ENCODE data around the gene TALDO1.

TALDO1 gene

DNA sequence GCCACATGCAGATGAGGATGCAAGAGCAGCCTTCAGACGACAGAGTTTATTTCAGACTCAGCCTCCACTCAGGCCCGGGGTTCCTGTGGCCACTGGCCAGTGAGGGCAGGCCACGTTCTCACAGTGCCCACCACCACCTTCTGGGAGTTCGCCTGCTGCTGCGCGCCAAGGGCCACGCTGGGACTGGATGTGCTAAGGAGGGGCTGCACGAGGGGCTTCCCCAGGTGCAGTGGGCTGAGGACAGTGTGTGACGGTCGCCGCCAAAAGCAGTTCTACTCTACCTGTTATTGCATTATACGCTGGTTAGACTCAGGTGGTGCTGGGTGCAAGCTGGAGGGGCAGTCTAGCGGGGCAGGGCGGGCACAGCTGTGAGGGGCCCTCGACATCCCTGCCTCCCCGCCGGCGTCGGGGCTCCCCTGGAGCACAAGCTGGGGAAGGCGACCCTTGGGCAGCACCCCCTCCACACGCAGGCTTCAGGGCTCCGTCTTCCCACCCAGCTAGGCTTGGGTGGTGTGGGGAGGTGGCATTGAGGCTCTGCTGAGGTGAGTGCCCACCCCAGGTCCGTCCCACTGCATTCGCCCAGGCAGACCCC lies 39.9 kb downstream of the TALDO1 start:
- no peak for DNase-seq (ENCODE audit: low spot score)

DNA sequence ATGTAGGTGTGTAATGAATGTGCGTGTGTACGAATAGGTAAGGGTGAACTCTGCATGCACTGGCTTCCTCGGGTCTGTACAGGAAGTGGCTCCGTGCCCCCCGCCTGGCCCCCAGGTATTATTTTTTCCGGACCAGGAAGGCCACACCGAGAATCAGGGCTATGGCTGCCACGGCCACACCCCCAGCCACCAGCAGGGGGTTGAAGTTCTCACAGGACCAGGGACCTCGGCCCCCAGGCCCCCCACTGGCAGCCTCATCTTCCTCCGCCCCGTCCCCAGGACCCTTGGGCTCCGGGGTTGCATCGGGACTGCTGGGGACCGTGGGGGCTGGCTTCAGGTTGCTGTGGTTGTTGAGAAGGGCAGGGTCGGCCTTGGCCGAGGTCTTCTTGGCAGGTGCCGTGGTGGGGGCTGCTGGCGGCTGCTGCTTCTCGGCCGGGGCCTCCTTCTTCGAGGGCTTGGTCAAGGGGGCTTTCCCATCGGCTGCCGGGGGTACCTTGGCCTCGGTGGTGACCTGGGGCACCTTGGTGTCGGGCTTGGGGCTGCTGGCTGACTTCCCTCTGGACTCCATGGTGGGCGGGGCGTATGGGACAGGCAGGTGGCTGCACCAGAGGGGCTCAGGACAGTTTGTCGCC lies 40.9 kb downstream of the TALDO1 start:
- no peak for DNase-seq (ENCODE audit: low spot score)

DNA sequence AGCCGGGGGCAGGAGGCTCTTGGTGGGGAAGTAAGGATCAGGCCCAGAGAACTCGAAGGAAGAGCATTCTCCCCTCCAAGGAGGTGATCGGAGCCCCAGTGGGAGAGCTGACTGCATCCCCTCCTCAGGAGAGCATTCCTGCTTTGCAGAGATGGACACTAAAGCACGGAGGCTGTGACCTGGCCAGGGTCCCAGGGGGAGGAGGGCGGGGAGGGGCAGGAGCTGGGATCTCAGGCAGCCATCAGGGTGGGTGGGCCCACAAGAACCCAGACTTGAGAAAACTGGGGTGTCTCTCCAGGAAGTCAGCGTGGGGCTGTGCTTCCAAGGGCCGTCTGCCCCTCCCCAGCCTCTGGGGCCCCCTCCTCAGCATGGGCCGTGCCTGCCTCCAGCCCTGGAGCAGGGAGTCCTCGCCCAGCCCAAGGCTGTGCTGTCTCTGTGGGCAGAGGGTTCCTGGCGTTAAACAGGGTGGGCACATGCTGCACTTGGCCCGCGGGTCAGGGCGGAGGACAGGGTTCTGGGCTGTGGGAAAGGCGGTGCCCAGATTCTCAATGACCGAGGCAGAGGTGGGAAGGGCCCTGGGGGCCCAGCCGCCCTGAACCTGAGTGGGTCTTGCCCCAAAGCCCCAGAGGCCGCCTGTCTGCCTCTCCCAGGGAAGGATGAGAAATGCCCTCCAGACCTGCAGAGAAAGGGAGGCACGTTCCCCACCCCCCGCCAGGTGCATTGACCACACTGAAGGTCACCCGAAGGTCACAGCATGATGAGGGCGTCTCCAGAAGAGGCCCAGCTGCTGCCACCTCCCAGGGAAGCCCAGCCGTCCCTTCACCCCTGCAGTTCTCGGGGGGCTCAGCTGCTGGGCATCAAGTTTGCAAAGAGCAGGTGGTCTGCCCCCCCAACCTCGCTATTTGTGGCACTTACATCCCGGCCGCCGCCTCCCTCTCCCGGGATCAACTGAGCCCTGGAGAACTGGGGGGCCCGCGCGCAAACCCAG lies 42.0 kb downstream of the TALDO1 start:
- DNase-seq (ENCODE audit: low spot score): no peak

DNA sequence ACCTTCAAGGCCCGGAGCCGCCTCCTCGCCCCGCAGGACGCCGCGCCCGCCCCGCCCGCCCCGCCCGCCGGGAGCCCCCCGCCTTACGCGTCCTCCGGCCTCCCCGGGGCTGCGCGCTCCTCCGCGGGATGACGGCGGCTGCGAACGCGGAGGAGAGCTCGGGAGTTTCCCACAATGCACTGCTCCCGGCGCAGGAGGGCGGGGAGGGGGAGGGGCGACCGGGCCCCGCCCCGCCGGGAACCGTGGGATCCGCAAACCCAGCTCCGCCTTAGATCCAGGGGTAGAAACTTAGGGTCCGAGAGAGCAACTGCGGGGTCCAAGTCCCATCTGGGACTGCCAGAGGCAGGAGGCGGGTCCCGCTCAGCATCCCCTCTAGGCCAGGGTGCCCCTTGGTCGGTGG lies 42.7 kb downstream of the TALDO1 start, which contains the start of gene CEND1:
TSS of gene CEND1 (minus strand) at position 148 of the 400 bp plus-strand sequence. CDS start 1,514 bp downstream, outside the sequence.
- peak; percentile 31 for DNase-seq (ENCODE audit: low spot score)

DNA sequence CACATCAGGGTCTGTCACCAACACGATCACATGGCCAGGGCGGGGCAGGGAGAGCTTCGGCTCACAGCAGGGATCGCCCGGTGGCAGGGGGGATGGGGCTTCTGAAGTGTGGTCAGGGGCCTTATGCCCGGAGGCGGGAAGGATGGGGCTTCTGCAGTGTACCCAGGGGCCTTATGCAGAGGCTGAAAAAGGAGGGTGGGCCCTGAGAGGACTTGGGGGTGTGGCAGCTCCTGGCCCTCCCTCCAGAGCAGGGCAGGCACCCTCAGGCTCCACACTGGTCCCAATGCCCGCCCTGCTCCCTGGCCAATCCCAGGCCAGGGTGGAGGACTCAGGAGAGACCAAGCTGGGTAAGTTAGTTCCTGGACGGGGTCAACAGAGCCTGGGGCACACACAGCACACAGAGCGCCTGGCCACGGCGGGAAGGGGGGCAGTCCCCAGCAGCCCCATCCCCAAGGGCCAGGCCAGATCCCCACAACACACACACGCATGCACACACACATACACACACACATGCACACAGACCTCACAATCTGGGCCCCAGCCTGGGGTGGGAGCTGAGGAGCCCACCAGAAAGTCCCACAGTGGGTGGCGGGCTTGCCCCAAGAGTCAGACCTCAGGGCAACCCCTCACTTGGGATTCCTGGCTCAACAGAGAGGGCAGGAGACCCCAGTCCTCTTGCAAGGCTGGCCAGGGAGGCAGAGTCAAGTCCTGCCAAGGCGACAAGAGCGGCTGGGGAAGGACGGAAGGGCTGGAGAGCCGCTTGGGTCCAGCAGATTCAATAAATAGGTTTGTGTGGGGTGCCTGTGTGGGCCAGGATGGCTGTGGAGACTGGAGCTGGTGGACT lies 43.7 kb downstream of the TALDO1 start:
- no peak for DNase-seq (ENCODE audit: low spot score)

DNA sequence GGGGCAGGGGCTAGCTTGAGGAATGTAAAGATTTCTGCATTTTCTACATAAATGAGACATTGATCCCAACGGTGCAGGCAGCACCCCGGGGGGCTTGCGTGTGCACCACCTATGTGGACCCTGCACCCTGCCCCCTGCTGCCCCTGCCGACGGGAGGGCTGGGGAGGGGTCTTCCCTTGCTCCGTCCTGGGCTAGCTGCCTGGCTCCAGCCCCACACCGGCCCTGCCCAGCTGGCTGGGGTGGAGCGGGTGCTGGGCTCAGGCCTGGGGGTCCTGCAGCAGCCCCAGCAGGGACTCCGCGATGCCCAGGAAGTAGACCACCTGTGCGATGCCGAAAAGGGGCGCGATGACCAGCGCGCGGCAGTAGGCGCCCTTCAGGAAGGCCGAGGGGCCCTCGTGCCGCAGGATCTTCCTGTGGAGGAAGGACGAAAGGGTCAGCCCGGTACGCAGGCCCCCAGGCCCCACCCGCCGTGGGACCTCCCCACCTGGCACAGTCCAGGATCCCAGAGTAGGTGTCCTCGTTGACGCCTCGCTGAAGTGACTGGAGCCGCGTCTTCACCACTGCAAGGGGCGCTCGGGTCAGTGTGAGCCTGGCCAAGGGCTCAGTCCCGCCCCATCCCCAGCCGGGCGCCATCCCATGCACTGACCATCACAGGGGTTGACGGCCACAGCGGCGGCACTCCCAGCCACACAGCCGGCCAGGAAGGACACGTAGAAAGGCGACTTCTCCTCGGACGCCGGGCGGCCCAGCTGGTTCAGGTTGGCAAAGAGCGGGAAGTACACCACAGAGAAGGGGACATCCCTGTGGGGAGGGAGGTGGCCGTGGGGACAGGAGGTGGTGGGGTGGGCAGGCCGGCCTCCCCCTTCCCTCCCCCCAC lies 44.6 kb downstream of the TALDO1 start:
- no peak for DNase-seq (ENCODE audit: low spot score)

DNA sequence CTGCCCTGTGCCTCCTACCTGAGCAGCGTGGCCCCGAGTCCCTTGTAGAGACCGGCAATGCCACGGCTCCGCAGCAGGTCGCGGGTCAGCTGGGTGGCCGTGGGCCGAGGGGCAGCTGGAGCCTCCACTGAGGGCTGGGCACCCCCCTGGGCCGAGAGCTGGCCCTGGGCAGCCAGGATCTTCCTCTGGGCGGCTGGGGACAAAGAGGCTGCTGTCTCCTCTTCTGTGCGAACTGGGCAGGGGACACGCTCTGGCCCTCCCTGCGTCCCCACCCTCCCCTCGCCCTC lies 45.2 kb downstream of the TALDO1 start:
- no peak for DNase-seq (ENCODE audit: low spot score)

DNA sequence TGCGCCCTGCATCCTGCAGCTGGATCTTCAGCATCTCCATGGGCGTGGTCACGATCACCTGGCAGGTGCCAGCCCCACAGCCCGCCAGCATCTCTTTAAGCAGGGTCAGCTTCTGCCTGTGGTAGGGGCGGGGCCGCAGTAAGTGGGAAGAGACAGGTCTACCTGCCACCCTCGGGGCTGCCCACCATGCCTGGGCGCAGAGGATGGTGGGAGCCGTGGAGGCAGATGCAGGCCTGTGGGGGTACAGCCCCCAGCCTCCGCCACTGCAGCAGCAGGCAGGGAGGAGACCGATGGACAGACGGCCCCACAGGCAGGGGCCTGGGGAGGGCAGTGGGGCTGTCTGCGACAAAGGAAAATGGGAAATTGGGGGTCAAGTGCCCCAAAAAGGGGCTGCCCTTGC lies 45.6 kb downstream of the TALDO1 start:
- DNase-seq (ENCODE audit: low spot score): no peak

DNA sequence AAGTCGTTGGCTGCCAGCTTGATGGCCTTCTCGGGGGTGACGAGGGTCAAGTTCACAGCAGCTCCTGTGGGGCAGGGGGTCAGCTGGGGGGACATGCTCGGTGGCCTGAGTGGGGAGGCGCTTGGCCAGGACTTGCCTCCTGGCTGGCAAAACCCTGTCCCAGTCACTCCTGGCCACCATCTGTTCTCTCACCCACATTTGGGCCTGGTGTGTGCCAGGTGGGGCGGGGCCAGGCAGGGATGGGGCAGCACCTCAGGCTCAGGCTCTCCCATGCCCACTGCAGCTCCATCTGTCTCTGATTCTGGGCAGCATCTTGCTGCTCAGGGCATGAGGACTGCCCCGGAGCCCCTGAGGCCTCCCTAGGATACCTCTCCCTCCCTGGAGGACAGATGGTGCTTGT lies 46.3 kb downstream of the TALDO1 start:
- DNase-seq (ENCODE audit: low spot score): no peak

DNA sequence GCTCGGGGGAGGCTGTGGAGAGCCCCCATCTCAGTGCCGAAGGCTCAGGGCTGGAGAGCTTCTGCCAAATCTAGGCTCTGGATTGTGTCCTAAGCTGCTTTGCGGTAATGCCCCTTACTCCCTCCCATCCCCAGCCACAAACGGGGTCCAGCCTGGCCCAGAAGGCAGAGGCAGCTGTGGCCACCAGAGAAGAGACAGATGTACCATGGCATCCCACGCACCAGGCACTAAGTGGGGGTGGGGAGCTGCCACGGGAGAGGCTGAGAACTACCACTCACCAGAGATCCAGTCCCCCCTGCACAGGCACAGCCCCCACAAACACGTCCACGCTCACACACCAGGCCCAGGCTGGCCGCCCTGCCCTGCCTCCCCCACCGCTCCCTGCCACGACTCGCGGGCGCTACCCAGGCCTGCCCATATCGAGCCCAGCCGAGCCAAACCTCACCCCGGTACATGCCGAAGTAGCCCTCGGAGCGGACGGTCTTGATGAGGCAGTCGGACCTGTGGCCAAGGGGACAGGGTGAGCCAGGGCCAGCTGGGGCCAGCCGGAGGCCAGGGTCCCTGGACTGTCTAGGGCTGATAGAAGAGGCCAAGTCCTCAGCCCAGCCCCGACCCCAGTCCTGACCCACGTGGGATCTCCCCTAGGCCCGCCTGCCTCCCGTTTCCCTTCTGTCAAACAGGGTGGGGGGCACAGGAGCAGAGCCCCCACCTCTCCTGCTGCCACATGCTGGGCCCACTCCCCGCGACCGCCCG lies 46.9 kb downstream of the TALDO1 start:
- no peak for DNase-seq (ENCODE audit: low spot score)

DNA sequence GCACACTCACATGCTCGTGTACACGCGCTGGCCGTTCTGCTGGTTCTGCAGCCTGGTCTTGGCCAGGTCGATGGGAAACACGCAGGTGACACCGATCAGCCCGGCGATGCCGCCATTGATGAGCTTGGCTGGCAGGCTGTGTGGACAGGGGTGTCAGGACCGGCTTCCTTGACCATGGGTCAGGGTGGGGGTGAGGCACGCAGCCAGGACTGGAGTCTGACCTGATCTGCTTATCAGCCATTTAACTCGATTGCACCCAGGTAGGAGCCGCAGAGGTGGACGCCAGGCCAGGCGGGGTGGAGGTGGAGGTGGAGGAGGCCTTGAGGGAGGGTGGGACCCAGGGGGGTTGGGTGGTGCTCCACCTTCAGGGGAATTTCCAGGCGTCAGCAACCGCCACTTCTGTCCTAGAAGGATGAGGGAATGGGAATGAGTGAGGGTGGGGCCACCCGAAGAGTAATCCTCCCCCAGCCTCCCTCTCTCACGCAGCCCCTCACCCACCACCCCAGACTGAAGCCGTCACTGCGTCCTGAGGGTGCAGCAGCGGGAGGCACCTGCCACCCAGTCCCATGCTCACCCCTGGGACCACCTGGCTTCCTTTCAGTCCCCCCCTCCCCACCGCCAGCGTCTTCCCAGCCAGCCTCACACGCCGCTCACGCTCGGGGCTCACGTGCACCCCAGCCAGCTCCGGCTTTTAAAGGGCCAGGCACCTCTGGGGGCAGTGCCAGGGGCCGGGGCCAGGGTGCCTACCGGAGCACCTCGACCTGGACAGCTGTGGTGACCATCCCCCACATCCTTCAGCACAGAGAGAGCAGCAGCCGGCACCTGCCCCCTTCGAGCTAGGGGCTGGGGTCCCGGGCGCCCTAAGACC lies 47.7 kb downstream of the TALDO1 start:
- DNase-seq (ENCODE audit: low spot score): no peak

DNA sequence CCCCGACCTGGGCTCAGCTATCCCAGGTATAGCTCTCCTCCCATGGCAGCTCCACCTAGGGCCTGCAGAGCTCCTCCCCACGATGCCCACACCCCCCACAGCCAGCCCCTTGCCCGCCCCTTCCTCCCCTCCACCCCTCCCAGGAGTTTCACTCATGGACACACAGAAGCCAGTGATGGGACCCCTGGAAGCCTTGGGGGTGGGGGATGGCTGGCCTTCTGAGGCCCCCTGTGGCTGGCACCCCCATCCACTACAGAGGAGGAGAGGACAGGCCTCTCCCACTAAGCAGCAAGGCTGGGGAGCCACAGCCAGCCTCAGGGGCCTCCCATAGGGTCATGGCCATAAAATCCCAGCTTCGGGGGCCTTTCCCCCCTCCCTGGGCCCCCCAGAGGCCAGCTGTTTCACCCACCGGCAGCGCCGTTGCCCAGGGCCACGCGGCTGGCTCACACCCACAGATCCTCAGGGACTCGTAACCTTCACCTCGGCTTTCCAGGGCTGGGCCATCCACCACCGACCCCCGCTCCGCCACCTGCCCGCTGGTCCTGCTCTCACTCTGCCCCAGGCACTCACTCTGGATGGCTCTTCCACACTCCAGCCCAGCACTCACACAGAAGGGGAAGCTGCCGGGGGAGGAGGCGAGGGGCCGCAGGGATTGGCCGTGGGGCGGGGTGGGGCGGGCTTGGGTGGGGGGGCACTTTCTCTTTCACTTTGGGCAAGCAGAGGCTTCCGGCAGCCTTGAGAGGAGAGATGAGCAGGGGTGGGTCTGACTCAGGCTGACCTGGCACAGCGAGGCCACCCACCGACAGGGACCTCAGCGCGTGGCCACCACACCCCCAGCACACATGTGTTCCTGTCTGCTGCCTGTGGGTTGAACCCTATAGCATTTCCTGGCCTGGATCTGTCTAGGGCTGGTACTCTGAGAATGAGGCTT lies 48.6 kb downstream of the TALDO1 start:
- peak; percentile 82 for DNase-seq (ENCODE audit: low spot score)

DNA sequence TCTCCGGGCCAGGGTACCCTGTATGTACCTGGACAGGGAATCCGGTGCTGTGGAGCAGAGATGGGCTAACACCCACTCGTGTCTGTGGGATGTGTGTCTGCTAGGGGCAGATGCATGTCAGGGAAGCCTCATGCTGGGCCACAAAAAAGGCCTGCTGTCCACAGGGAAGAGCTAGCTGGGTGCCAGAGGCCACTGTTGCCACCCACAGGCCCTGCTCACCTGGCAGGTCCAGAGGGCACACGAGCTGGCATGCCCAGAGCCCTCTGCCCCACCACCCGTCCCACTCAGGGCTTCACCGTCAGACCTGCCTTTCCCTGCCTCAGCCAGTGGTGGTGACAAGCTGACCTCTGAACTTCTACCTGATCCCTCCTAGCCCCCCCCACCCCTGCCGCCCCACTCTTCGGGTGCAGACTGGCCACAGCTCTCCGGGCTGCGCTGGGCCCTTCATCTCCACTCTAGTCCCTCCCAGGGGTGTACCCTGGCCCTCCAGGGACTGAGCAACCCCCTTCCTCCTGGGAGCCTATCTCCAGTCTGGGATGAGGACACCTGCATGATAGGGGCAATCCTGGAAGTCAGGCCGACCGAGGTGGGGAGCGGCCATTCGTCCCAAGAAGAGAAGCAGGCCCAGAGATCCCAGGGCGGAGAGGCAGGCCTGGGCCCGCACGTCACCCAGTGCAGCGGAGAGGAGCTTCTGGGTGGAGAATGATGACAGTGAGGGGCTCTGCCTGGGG lies 49.5 kb downstream of the TALDO1 start:
- no peak for DNase-seq (ENCODE audit: low spot score)

DNA sequence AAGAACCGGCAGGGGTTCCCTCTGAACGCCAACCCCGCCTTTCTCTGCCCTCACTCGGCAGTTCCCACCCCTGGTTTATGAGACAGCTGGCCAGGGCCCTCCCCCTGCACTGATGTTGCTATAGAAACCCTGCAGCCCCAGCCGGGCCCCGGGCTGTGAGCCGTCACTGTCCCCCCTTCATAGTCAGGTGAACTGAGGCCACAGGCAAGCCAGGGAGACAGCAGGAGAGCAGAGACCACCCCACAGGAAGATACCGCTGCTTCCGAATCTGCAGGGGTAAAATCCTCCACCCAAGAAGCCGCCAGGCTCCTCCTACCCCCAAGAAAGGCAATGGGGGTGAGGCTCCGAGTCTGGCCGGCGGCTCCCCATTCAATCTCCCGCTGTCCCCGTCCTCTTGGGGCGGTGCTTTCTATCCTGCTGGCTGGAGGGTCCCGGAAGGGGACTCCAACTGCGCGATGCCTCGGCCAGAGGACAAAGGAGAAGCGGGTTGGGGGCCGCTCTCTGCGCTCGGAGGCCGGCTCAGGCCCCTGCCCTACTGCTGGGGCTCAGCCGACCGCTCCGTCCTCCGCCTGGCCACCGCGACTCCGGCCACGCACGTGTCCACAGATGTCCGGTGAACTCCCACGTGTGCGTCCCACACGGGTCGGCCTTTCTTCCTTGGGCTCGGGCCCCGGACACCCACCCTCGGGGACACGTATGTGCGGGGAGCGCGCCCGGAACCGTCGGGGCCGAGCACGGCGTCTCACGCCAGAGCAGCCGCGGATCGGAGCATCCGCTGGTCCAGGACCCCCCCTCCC lies 50.2 kb downstream of the TALDO1 start:
- DNase-seq (ENCODE audit: low spot score): peak; percentile 81

DNA sequence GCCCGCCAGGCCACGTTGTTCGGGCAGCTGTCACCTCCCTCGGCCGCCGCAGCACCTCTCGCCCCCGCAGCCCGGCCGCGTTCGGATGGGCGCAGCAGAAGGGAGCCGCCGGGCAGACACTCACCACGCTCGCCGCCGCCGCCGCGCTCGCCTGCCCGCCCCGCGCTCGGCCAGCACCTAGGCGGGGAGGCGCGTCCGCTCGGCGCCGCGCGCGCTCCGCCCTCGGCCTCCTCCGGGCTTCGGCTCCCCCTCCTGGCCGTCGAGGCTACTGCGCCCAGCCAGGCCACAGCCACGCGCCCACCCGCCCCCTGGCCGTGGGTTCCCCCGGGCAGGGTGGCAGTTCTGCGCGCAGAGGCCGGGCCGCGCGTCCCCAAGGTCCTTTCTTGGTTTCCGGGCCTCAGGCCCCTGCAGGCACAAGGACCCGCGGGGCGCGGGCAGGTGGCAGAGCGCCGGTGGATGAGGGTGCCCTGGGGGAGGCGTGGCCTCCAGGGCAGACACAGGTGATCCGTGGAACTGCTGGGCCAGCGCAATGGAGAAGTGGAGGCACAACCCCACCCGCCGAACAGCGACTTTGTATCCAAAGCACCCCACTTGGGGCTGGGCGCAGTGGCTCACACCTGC lies 50.9 kb downstream of the TALDO1 start, which contains the start of gene SLC25A22:
TSS of gene SLC25A22 (minus strand) at position 189 of the 621 bp plus-strand sequence. CDS start 3,275 bp downstream, outside the sequence.
- peak; percentile 78 for DNase-seq (ENCODE audit: low spot score)
